NCI-H1092 treated with DMSO at 0.1 percent for 48 hours (cell line): ENCODE measurements around the gene ESRRG.
"Not testable (repeated sequence)": the region's sequence is repeated elsewhere in the genome, so short reads cannot be mapped to it uniquely, and the experiment has no call there.

Experiments
- DNase-seq: peaks from one replicate; lab custom pipeline; 2025; lab: John Stamatoyannopoulos, UW

Gene ESRRG

GRCh38 chr1:216704065-216704464, 19.2 kb downstream of the ESRRG start:
- DNase-seq, result not testable (repeated sequence)

GRCh38 chr1:216702170-216702569, 21.1 kb downstream of the ESRRG start:
- no peak for DNase-seq

- no peak for DNase-seq
Observed at GRCh38 chr1:216700779-216701178, 22.4 kb downstream of the ESRRG start.

GRCh38 chr1:216691710-216692109, 31.5 kb downstream of the ESRRG start:
- no peak for DNase-seq

- no peak for DNase-seq
Observed at GRCh38 chr1:216690603-216691002, 32.6 kb downstream of the ESRRG start.

- no peak for DNase-seq
Observed at GRCh38 chr1:216688127-216688657, 35.0 kb downstream of the ESRRG start.

- no peak for DNase-seq
Observed at GRCh38 chr1:216686860-216687766, 36.1 kb downstream of the ESRRG start.

- DNase-seq, result peak; percentile 41
Observed at GRCh38 chr1:216682752-216683151, 40.5 kb downstream of the ESRRG start.

- no peak for DNase-seq
Observed at GRCh38 chr1:216679108-216679507, 44.1 kb downstream of the ESRRG start.

GRCh38 chr1:216670118-216670883, 52.9 kb downstream of the ESRRG start:
- no peak for DNase-seq

GRCh38 chr1:216666441-216666840, 56.8 kb downstream of the ESRRG start:
- no peak for DNase-seq

- no peak for DNase-seq
Observed at GRCh38 chr1:216665856-216666255, 57.4 kb downstream of the ESRRG start.

- DNase-seq, result no peak
Observed at GRCh38 chr1:216665406-216665805, 57.8 kb downstream of the ESRRG start.

- DNase-seq, result no peak
Observed at GRCh38 chr1:216662681-216663080, 60.5 kb downstream of the ESRRG start.

GRCh38 chr1:216660561-216660960, 62.7 kb downstream of the ESRRG start:
- DNase-seq, result no peak

GRCh38 chr1:216653001-216653400, 70.2 kb downstream of the ESRRG start:
- no peak for DNase-seq

- no peak for DNase-seq
Observed at GRCh38 chr1:216651826-216652418, 71.3 kb downstream of the ESRRG start.

GRCh38 chr1:216643176-216643575, 80.1 kb downstream of the ESRRG start:
- DNase-seq, result no peak

GRCh38 chr1:216641669-216642460, 81.4 kb downstream of the ESRRG start:
- DNase-seq, result no peak

GRCh38 chr1:216640100-216640499, 83.1 kb downstream of the ESRRG start:
- no peak for DNase-seq

- DNase-seq, result no peak
Observed at GRCh38 chr1:216632980-216633379, 90.2 kb downstream of the ESRRG start.

- DNase-seq, result no peak
Observed at GRCh38 chr1:216630532-216630931, 92.7 kb downstream of the ESRRG start.
